HT-29 (cell line): ENCODE data around the gene TAF11L14. TPM values are rescaled to one million over a fixed set of nuclear protein-coding genes. Genes with fewer than 3 reads are reported as not detected.
"Not testable (repeated sequence)": the region's sequence is repeated elsewhere in the genome, so short reads cannot be mapped to it uniquely, and the experiment has no call there.

Experiments
- DNase-seq: peaks from one replicate; pipeline ENCODE4 v3.0.0-alpha.2; 2015; ENCODE audit warnings: low spot score
- total RNA-seq: library from RNA; depleted of rRNA; stranded (reverse); fragments of >200 nt; shearing (Covaris generic); gene quantifications from 2 replicates; pipeline ENCODE4 v1.2.3, GENCODE V29; 2014; rRNA removed

TAF11L14 gene
- not detected in 2 replicates for total RNA-seq

GRCh38 chr5:17634160-17634559 lies at the start of gene TAF11L14:
TSS of gene TAF11L14 (plus strand) at chr5:17634460.
- no peak for DNase-seq

DNA sequence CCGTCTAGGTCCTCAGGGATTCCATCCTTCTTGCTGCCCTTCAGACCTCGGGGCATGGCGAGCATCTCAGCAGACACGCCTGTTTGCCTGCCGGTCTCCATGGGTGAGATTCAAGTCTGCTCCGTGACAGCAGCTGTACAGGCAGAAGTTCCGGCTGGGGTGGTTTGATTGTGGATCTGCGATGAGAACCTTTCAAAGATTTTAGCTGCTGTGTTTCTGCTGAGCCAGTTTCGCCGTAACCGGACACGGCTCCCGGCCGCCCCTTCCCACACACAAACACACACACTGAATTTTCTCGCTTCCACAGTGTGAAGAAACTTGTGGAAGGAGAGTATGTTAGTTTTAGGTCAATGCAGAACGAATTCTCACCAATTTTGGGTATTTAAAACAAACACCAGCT lies 48.6 kb upstream of the TAF11L14 start, which contains the start of gene TAF11L7:
Gene TAF11L7 (minus strand): TSS at position 101 of the 400 bp plus-strand sequence.
- not testable (repeated sequence) for DNase-seq

DNA sequence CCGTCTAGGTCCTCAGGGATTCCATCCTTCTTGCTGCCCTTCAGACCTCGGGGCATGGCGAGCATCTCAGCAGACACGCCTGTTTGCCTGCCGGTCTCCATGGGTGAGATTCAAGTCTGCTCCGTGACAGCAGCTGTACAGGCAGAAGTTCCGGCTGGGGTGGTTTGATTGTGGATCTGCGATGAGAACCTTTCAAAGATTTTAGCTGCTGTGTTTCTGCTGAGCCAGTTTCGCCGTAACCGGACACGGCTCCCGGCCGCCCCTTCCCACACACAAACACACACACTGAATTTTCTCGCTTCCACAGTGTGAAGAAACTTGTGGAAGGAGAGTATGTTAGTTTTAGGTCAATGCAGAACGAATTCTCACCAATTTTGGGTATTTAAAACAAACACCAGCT lies 43.4 kb upstream of the TAF11L14 start, which contains the start of gene TAF11L8:
Gene TAF11L8 (minus strand): TSS at position 101 of the 400 bp plus-strand sequence.
- not testable (repeated sequence) for DNase-seq

DNA sequence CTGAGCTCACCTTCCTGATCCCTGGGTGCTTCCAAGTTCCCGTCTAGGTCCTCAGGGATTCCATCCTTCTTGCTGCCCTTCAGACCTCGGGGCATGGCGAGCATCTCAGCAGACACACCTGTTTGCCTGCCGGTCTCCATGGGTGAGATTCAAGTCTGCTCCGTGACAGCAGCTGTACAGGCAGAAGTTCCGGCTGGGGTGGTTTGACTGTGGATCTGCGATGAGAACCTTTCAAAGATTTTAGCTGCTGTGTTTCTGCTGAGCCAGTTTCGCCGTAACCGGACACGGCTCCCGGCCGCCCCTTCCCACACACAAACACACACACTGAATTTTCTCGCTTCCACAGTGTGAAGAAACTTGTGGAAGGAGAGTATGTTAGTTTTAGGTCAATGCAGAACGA lies 40.0 kb upstream of the TAF11L14 start, which contains the start of gene TAF11L9:
Gene TAF11L9 (minus strand): TSS at position 140 of the 400 bp plus-strand sequence.
- not testable (repeated sequence) for DNase-seq

GRCh38 chr5:17597728-17598127 lies 36.5 kb upstream of the TAF11L14 start, which contains the start of gene TAF11L10:
TSS of gene TAF11L10 (minus strand) at chr5:17597828.
- not testable (repeated sequence) for DNase-seq

DNA sequence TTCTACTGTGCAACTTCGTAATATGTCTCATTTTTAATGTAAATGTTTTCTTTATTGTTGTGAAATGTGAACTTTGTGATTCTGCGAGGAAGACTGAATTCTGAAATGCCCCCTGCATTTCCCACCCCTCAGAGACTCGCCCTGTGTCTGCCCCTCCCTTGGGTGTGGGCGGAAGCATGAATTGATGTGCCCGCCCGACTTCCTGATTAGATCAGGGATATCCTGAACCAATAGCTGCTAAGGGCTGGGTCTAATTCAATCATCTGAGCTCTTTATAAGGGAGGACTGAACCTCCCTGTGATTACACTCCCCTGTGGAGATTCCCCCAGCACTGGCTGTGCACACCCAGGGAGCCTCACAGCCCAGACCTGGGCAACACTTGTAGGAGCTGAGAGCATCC lies 30.4 kb upstream of the TAF11L14 start, which contains the start of gene TAF11L11:
Gene TAF11L11 (plus strand): TSS at position 304 of the 400 bp plus-strand sequence.
- DNase-seq: not testable (repeated sequence)

GRCh38 chr5:17604951-17605350 lies 29.3 kb upstream of the TAF11L14 start:
- DNase-seq: no peak

DNA sequence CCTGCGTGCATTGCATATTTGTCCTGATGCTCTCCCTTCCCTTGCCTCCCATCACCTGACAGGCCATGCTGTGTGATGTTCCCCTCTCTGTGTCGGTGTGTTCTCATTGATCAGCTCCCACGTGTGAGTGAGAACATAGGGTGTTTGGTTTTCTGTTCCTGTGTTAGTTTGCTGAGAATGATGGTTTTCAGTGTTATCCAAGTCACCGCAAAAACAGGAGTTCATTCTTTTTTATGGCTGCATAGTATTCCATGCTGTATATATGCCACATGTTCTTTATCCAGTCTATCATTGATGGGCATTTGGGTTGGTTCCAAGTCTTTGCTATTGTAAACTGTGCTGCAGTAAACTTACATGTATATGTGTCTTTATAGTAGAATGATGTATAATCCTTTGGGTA lies 26.8 kb upstream of the TAF11L14 start:
- not testable (repeated sequence) for DNase-seq

DNA sequence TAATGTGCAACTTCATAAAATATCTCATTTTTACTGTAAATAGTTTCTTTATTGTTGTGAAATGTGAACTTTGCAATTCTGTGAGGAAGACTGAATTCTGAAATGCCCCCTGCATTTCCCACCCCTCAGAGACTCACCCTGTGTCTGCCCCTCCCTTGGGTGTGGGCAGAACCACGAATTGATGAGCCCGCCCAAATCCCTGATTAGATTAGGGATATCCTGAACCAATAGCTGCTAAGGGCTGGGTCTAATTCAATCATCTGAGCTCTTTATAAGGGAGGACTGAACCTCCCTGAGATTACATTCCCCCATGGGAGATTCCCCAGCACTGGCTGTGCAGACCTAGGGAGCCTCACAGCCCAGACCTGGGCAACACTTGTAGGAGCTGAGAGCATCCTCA lies 24.2 kb upstream of the TAF11L14 start, which contains the start of gene TAF11L12:
Gene TAF11L12 (plus strand): TSS at position 301 of the 400 bp plus-strand sequence.
- not testable (repeated sequence) for DNase-seq

- DNase-seq: no peak
These were observed 19.2 kb upstream of the TAF11L14 start for GRCh38 chr5:17614872-17615605.

DNA sequence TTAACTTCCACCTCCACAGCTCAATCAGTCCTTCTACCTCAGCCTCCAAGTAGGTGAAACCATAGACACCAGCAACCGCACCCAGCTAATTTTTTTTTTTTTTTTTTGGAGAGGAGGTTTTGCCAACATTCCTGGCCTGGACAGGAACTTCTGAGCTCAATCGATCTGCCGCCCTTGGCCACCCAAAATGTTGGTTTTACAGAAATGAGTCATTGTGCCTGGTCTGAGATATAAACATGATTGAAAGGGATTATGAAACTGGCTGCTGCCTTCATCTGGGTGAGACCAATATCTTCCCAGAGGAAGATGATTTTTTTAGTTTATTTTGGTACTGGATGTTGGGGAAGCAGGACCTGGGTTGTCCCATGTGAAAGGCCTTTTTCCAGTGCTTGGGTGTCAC lies 14.9 kb upstream of the TAF11L14 start:
- no peak for DNase-seq

DNA sequence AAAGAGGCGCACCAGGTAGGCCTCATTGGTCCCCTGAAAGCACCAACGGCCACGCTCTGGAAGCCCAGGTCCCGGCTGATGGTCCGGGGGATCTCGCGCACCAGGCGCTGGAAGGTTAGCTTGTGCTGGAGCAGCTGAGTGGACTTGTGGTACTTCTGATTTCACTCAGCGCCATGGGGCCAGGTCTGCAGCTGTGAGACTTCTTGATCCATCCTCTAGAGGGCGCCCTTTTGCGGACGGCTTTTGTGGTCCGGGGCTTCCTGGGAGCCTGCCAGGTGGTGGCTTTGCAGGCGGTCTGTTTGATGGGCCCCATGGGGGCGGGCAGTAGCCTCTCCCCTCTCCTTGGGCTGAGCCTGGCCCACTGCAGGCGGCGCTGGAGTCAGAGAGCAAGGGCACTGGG lies 13.6 kb upstream of the TAF11L14 start:
- no peak for DNase-seq

DNA sequence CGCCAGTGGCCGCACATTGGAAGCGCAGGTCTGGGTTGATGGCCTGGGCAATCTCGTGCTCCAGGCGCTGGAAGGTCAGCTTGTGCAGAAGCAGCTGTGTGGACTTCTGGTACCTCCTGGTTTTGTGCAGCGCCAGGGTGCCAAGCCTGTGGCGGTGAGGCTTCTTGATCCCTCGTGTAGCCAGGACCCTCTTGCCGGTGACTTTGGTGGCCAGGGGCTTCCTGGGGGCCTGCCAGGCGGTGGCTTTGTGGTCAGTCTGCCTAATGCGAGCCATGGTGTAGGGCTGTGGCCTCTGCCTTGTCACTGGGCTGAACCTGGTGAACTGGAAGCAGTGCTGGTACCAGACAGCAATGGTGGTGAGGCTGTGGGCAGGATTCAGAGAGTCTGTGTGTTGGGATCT lies 8.6 kb upstream of the TAF11L14 start:
- DNase-seq: no peak

DNA sequence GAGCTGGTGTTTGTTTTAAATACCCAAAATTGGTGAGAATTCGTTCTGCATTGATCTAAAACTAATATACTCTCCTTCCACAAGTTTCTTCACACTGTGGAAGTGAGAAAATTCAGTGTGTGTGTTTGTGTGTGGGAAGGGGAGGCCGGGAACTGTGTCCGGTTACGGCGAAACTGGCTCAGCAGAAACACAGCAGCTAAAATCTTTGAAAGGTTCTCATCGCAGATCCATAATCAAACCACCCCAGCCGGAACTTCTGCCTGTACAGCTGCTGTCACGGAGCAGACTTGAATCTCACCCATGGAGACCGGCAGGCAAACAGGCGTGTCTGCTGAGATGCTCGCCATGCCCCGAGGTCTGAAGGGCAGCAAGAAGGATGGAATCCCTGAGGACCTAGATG lies 2.5 kb upstream of the TAF11L14 start, which contains the start of gene TAF11L13:
Gene TAF11L13 (plus strand): TSS at position 301 of the 400 bp plus-strand sequence.
- DNase-seq: not testable (repeated sequence)

GRCh38 chr5:17649232-17649631 lies 15.0 kb downstream of the TAF11L14 start:
- not testable (repeated sequence) for DNase-seq

GRCh38 chr5:17655201-17655759 lies 21.0 kb downstream of the TAF11L14 start:
- not testable (repeated sequence) for DNase-seq

GRCh38 chr5:17655921-17656320 lies 21.7 kb downstream of the TAF11L14 start:
- no peak for DNase-seq

DNA sequence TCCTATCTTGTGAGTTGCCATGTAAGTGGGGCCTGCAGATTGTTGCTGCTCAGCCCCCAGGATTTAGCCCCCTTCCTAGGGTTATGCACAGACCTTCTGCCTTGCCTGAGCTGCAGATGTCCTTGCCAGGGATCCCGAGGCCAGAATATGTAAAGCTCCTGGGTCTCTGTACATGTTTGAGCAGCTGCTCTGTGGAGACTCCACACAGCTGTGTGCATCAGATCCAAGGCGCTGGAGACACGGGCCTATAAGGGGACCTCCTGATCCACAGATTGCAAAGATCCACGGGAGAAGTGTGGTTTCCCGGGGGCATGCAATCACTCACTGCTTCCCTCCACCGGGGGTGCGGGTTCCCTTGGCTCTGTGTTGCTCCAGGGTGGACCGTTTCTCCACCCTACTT lies 28.9 kb downstream of the TAF11L14 start:
- no peak for DNase-seq

GRCh38 chr5:17665836-17666235 lies 31.6 kb downstream of the TAF11L14 start:
- no peak for DNase-seq

DNA sequence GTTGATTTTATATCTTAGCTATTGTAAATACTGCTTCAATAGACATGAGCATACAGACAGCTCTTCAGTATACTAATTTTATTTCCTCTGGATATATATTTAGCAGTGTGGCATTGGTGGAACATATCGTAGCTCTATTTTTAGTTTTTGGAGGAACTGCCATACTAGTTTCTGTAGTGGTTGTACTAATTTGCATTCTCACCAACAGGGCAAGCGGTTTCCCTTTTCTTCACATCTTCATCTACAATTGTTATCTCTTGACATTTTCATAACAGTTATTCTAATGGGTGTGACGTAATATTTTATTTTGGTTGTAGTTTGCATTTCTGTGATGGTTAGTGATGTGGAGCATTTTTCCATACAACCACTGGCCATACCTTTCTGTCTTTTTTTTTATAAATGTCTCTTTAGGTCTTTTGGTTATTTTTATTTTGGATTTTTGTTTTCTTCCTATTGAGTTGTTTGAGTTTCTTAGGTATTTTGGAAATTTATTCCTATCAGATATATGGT lies 32.5 kb downstream of the TAF11L14 start:
- DNase-seq: no peak

DNA sequence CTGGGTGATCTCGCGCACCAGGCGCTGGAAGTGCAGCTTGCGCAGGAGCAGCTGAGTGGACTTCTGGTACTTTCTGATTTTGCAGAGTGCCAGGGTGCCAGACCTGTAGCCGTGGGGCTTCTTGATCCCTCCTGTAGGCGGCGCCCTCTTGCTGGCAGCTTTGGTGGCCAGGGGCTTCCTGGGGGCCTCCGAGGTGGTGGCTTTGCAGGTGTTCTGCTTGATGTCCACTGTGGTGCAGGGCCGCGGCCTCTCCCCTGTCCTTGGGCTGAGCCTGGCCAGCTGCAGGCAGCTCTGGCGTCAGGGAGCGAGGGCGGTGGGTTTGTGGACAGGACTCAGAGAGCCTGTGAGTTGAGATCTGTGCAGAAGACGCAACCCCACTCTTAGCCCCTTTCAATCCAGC lies 36.1 kb downstream of the TAF11L14 start:
- no peak for DNase-seq

DNA sequence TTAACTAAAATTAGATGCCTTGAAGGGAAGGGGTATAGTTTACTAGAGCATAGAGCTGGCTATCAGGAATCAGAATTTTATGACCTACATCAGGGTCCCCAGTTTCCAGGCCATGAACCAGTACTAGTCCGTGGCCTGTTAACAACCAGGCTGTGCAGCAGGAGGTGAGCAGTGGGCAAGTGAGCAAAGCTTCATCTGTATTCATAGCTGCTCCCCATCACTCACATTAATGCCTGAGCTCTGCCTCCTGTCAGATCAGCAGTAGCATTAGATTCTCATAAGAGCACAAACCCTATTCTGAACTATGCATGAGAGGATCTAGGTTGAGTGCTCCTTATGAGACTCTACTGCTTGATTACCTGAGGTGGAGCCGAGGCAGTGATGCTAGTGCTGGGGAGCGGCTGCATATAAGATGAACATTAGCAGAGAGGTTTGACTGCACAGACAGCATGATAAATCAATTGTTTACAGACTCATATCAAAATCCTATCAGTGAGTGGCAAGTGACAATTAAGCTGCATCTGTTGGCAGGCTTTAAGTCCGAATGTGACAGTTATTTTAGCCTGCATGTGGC lies 44.6 kb downstream of the TAF11L14 start:
- DNase-seq: no peak
